Choroid plexus epithelial cell (primary cell): ENCODE results near the gene CIC.
A peak's percentile ranks its signal among the peaks of the same experiment; 100 is the strongest.

Experiments used
- DNase-seq: peaks from one replicate; pipeline ENCODE4 v3.0.0-alpha.2; 2010; ENCODE audit warnings: low read depth
- H3K4me3 ChIP-seq: 2 replicates; pipeline ENCODE4 v1.5.1; 2011; ENCODE audit warnings: low read depth, mild to moderate bottlenecking, control low read depth, low read length, moderate library complexity
- TF ChIP-seq, protein P1 (sequence below): conservative IDR thresholded peaks from 2 replicates; pipeline ENCODE4 v1.5.1; 2011; ENCODE audit warnings: low read depth, mild to moderate bottlenecking, control low read depth, inconsistent platforms, low read length, moderate library complexity

The CIC gene

DNA sequence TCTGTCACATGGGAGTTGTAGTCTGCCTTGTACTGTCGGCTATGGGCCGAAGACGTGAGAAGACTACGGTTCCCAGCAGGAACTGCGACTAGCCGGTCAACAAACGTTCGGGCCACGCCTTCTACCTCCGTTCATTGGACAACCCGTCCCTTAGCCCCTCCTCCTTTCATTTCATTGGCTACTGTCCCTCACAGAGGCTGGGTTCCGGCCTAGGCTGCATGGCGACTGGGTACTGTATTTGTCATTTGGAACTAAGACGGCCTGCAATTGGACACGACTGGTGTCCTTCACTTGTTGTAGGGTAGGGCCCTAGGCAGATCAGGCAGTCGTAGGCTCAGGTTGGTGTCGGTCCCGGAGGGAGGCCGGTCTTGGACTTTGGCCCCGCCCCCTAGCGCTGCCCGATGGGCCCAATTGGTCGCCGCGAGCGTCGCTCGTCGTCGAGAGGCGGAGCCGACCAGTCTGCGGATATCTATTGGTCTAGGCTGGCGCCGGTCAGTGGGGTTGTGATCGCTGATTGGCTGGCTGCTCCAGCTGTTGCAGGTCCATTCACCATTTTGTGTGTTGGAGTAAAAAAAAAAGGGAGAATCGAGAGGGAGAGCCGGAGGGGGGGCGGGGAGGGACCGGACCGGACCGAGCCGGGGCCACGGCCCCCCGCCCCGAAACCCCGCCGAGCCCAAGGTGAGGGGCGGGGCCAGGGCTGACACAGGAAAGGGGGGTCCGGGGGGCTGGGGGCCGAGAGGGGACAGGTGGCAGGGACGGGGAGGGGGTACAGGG, at the start of gene CIC:
Gene CIC (plus strand): TSS at position 549 of the 774 bp plus-strand sequence. CDS start 2,532 bp downstream, outside the sequence.
- TF ChIP-seq, protein P1, sequence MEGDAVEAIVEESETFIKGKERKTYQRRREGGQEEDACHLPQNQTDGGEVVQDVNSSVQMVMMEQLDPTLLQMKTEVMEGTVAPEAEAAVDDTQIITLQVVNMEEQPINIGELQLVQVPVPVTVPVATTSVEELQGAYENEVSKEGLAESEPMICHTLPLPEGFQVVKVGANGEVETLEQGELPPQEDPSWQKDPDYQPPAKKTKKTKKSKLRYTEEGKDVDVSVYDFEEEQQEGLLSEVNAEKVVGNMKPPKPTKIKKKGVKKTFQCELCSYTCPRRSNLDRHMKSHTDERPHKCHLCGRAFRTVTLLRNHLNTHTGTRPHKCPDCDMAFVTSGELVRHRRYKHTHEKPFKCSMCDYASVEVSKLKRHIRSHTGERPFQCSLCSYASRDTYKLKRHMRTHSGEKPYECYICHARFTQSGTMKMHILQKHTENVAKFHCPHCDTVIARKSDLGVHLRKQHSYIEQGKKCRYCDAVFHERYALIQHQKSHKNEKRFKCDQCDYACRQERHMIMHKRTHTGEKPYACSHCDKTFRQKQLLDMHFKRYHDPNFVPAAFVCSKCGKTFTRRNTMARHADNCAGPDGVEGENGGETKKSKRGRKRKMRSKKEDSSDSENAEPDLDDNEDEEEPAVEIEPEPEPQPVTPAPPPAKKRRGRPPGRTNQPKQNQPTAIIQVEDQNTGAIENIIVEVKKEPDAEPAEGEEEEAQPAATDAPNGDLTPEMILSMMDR: no peak
- H3K4me3 ChIP-seq: peak within 1 kb of the TSS; percentile 93
- DNase-seq: peak; percentile 100

DNA sequence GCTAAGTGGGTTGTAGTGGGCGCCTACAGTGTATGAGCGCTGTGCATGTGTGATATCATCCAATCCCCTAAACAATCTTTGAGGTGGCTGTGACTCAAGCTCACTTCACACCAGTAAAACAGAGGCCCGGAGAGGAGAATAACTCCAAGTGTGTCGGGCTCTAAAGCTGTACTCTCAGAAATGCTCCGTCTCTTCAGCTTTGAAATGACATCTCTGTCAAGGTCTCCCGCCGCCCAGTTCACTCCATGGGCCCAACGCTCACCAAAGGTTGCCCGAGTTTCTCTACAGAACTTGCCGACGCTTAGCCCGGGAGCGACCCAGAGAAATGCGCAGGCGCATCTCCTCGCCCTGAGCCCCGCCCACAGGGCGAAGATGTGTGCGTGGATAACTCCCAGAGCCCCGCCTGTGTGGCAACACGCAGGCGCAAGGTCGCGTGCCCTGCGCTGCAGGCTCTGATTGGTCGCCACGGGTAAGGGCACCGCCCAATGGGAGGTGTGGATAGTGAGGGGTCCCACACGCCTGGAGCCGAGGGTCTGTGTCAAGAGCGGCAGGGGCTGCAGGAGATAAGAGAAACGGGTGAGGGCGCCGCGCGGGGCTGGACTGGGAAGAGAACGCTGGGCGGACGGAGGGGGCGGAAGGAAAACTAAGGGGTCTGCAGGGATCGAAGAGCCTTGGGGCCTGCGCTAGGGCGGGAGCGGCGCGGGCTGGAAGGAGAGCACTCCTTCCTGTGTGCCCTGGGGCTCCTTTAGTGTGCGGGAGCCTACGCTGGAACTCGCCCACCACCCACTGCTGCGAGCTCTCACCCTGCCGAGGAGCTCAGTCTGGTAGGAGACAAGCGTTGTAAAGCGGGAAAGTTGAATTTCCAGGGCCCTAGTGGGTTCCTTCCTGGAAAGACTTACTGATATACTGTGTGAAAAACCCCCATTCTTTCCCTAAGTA, 49.0 kb upstream of the CIC start, which contains the start of gene ZNF526:
Gene ZNF526 (plus strand): TSS at position 501 of the 939 bp plus-strand sequence. CDS start 4,092 bp downstream, outside the sequence.
- TF ChIP-seq, protein P1: no peak
- peak within 1 kb of the TSS; percentile 97 for H3K4me3 ChIP-seq
- DNase-seq: peak; percentile 98

DNA sequence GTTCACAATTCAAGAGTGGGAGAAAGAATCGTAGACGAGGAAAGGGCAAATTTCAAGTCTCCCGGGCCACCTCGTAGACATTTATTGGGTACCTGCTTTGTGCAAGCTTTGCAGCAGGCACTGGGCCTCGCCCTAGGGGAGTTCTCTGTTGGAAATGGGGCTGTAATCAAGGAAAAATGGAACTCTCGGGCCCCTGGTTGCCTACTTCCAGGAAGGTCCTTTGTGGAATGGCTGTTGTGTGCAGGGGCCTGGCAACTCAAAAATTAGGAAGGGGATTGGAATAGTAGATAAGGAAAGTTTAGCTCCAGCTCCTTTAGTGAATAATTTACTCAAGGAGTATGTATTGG, 48.3 kb upstream of the CIC start:
- peak overlapping the region; percentile 97 for H3K4me3 ChIP-seq
- TF ChIP-seq, protein P1: no peak
- no peak for DNase-seq

DNA sequence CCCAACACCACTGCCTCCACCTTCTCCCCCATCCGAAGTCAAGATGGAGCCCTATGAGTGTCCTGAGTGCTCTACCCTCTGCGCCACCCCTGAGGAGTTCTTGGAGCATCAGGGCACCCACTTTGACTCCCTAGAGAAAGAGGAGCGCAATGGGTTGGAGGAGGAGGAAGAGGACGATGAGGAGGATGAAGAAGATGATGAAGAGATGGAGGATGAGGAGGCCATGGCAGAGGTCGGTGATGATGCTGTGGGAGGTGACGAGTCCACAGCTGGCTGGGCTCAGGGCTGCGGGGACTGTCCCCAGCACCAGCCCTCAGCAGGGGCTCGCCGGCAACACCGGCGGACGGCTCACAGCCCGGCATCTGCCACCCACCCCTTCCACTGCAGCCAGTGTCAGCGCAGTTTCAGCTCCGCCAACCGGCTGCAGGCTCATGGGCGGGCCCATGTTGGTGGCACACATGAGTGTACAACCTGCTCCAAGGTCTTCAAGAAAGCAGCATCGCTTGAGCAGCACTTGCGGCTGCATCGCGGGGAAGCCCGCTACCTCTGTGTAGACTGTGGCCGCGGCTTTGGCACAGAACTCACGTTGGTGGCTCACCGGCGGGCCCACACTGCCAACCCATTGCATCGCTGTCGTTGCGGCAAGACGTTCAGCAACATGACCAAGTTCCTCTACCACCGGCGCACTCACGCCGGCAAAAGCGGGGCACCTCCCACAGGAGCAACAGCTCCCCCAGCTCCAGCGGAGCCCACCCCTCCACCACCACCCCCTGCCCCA, 43.9 kb upstream of the CIC start:
- H3K4me3 ChIP-seq: no peak overlapping the region
- TF ChIP-seq, protein P1: no peak

DNA sequence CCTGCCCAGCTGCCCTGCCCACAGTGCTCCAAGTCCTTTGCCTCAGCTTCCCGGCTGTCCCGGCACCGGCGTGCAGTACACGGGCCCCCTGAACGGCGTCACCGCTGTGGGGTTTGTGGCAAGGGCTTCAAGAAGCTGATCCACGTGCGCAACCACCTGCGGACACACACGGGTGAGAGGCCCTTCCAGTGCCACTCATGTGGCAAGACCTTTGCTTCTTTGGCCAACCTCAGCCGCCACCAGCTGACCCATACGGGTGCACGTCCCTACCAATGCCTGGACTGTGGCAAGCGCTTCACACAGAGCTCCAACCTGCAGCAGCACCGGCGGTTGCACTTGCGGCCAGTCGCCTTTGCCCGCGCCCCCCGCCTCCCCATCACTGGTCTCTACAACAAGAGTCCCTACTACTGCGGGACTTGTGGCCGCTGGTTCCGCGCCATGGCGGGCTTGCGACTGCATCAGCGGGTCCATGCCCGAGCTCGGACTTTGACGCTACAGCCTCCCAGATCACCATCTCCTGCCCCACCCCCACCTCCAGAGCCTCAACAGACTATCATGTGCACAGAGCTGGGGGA, 43.2 kb upstream of the CIC start:
- TF ChIP-seq, protein P1: no peak
- H3K4me3 ChIP-seq: no peak overlapping the region
- DNase-seq: no peak

More for the DNA sequence above, 43.9 kb upstream of the CIC start:
- no peak for DNase-seq

DNA sequence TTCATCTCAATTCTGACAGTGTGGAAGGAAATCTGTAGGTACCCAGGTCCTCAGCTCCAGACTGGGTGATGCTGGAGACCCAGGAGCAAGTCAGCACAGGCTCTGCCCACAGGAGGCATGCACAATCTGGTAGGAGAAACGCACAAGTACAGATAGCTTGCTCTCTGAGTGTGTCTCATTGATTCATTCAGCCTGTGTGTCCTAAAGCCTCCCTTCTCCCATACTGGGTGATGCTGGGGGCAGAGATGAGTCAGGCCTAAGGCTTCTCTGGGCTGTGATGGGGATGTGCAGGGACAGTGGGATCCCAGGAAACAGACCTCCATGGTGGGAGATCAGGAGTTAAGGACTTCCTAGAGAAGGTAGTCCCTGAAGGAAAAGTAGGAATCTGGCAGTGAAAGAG, 42.2 kb upstream of the CIC start:
- DNase-seq: peak; percentile 34
- no peak overlapping the region for H3K4me3 ChIP-seq
- TF ChIP-seq, protein P1: no peak
